Measurements from ENCODE around the gene ZNF592.

ZNF592 gene, protein sequence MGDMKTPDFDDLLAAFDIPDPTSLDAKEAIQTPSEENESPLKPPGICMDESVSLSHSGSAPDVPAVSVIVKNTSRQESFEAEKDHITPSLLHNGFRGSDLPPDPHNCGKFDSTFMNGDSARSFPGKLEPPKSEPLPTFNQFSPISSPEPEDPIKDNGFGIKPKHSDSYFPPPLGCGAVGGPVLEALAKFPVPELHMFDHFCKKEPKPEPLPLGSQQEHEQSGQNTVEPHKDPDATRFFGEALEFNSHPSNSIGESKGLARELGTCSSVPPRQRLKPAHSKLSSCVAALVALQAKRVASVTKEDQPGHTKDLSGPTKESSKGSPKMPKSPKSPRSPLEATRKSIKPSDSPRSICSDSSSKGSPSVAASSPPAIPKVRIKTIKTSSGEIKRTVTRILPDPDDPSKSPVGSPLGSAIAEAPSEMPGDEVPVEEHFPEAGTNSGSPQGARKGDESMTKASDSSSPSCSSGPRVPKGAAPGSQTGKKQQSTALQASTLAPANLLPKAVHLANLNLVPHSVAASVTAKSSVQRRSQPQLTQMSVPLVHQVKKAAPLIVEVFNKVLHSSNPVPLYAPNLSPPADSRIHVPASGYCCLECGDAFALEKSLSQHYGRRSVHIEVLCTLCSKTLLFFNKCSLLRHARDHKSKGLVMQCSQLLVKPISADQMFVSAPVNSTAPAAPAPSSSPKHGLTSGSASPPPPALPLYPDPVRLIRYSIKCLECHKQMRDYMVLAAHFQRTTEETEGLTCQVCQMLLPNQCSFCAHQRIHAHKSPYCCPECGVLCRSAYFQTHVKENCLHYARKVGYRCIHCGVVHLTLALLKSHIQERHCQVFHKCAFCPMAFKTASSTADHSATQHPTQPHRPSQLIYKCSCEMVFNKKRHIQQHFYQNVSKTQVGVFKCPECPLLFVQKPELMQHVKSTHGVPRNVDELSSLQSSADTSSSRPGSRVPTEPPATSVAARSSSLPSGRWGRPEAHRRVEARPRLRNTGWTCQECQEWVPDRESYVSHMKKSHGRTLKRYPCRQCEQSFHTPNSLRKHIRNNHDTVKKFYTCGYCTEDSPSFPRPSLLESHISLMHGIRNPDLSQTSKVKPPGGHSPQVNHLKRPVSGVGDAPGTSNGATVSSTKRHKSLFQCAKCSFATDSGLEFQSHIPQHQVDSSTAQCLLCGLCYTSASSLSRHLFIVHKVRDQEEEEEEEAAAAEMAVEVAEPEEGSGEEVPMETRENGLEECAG (N-terminal part only)

DNA sequence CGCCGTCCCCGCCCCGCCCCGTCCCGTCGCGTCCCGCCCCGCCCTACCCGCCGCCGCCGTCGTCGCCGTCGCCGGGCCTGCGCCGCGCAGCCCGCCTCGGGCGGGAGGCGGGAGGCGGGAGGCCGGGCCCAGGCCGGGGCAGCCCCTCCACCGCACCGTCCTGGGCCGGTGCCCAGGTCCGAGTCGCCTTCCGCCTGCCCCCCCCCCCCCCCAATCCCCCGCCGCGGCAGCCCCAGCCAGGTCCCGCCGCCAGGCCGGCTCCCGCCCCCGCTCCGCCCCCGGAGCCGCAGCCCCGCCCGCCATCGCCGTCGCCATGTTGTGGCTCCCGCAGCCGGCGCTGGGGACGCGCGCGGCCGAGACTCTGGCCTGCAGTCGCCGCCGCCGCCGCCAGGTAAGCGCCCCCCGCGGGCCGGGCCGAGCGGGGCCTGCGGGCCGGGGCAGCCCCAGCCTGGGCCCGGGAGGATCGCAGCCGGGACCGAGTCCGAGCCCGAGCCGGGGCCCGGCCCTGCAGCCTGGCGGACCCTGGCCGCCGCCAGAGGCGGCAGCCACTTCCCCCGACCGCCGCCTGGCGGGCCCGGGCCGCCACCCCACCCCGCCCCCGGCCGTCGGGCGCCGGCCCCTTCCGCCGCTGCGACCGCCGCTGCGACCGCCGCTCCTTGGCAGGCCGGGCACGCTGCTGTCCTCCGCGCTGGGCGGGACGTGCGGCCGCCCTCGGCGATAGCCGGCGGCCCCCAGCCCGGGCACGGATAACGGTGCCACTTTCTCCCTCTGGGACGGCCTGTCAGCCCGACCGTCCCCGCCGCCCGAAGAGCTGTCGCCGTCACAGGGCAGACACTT, at the start of gene ZNF592:
Gene ZNF592 (plus strand): TSS at position 319 of the 837 bp plus-strand sequence. CDS start 34,084 bp downstream, outside the sequence.
- no peaks in the 10 kb centered on the region for H3K4me1 ChIP-seq
- peaks cover 27% of the 10 kb centered on the region for H3K79me2 ChIP-seq
- no peaks in the 10 kb centered on the region for H3K27me3 ChIP-seq (ENCODE audit: control insufficient read depth, insufficient read depth, low read length)
- no peaks in the 10 kb centered on the region for H3K36me3 ChIP-seq (ENCODE audit: control insufficient read depth, insufficient read depth, low read length)
- peak within 1 kb of the TSS; percentile 97 for H2AFZ ChIP-seq
- peak within 1 kb of the TSS; percentile 98 for H3K27ac ChIP-seq
- H3K9me3 ChIP-seq (ENCODE audit: control insufficient read depth, low read length): no peaks in the 10 kb centered on the region
- H3K9ac ChIP-seq: peak within 1 kb of the TSS; percentile 84
- H3K4me3 ChIP-seq (ENCODE audit: low read depth, low read length): peak within 1 kb of the TSS; percentile 85
- H3K4me2 ChIP-seq (ENCODE audit: low read length): peak within 1 kb of the TSS; percentile 80
- no peak for TF ChIP-seq CTCF (IDR thresholded peaks at IDR 0.05)

DNA sequence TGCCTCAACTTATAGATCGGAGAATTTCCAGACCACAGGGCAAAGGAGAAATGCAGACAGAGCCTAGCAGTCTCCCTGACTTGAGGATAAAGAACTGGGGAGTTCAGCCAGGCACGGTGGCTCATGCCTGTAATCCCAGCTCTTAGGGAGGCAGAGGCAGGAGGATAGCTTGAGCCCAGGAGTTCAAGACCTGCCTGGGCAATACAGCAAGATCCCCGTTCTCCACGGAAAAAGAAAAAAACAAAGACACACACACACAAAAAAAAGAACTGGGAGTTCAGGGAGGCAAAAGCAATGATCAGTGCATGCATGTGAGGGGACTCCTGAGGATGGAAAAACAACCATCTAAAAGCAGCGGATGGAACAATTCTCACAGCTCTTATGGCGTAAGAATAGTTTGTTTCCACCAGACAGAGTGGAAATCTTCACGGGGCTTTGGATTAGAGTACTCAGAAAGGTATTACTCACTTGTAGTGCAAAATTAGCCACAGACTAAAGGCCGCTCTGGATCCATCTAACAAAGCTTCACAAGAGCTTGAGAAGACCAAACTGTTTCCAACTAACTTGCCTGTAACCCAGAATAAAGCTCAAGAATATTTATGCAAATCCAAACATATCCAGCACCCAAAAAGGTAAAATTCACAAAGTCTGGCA, 48.7 kb upstream of the ZNF592 start:
- Histone ChIP-seq H3K4me3 (ENCODE audit: low read depth, low read length) (no peak overlapping the region), H3K27ac (no peak overlapping the region), H3K9me3 (ENCODE audit: control insufficient read depth, low read length) (no peaks in the 10 kb centered on the region), H3K79me2 (peaks cover 14% of the 10 kb centered on the region), H3K4me1 (peaks cover 3% of the 10 kb centered on the region), H2AFZ (no peak overlapping the region), H3K27me3 (ENCODE audit: control insufficient read depth, insufficient read depth, low read length) (no peaks in the 10 kb centered on the region), H3K9ac (no peak overlapping the region), H3K36me3 (ENCODE audit: control insufficient read depth, insufficient read depth, low read length) (no peaks in the 10 kb centered on the region), H3K4me2 (ENCODE audit: low read length) (no peak overlapping the region)
- no peak for TF ChIP-seq CTCF (IDR thresholded peaks at IDR 0.05)

DNA sequence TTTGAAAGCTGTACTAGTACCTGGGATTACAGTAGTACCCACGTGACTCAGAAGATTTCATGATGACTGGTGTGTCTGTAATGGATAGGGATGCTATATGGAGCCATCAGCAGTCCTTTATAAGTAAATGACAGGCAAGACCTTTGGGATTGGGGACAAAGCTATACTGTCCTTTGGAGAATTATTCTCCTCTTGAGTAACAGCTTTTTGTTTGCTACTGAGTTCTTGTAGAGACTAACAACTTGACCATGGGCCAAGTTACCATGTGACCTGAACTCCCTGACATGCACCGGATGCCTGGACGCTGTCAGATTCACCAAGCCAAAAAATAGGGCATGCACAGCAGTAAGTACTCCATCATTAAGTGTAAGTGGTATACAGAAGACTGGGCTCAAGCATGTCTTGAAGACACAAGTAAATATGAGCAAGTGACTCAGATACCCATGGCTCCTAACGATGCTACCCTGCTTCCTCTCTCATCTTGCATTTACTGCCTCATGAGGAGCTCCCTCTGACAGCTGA, 45.4 kb upstream of the ZNF592 start:
- H3K27ac ChIP-seq: peak overlapping the region; percentile 4
- no peak overlapping the region for H3K9ac ChIP-seq
- no peaks in the 10 kb centered on the region for H3K9me3 ChIP-seq (ENCODE audit: control insufficient read depth, low read length)
- TF ChIP-seq CTCF (IDR thresholded peaks at IDR 0.05): no peak
- H3K4me2 ChIP-seq (ENCODE audit: low read length): no peak overlapping the region
- H2AFZ ChIP-seq: no peak overlapping the region
- H3K36me3 ChIP-seq (ENCODE audit: control insufficient read depth, insufficient read depth, low read length): no peaks in the 10 kb centered on the region
- H3K4me1 ChIP-seq: peaks cover 3% of the 10 kb centered on the region
- H3K27me3 ChIP-seq (ENCODE audit: control insufficient read depth, insufficient read depth, low read length): no peaks in the 10 kb centered on the region
- no peak overlapping the region for H3K4me3 ChIP-seq (ENCODE audit: low read depth, low read length)
- peaks cover 29% of the 10 kb centered on the region for H3K79me2 ChIP-seq

- TF ChIP-seq CTCF (IDR thresholded peaks at IDR 0.05): no peak
- Histone ChIP-seq H3K27ac (no peak overlapping the region), H3K4me1 (peaks cover 3% of the 10 kb centered on the region), H3K4me3 (ENCODE audit: low read depth, low read length) (no peak overlapping the region), H3K4me2 (ENCODE audit: low read length) (no peak overlapping the region), H3K9ac (no peak overlapping the region), H3K36me3 (ENCODE audit: control insufficient read depth, insufficient read depth, low read length) (no peaks in the 10 kb centered on the region), H3K79me2 (peaks cover 34% of the 10 kb centered on the region), H2AFZ (no peak overlapping the region), H3K9me3 (ENCODE audit: control insufficient read depth, low read length) (no peaks in the 10 kb centered on the region), H3K27me3 (ENCODE audit: control insufficient read depth, insufficient read depth, low read length) (no peaks in the 10 kb centered on the region)
Observed at GRCh38 chr15:84703808-84704207, 44.6 kb upstream of the ZNF592 start.
